Effector memory CD8-positive, alpha-beta T cell (primary cell): ENCODE measurements around the gene LIMCH1.

ENCODE experiments used
- ATAC-seq: fragments of 150-1000 bp; cut with Tn5 transposase; replicated peaks from 2 replicates; pipeline ENCODE4 v1.10.0; 2021; ENCODE audit warnings: mild to moderate bottlenecking, moderate library complexity
- DNase-seq, 3 experiments: peaks; one replicate each; pipeline ENCODE4 v3.0.0; 2021
- H3K27ac Mint-ChIP-seq, 2 donors: one replicate each; pipeline ENCODE4 v1.8.0; 2022; ENCODE audit warnings: mild to moderate bottlenecking in 2 of 2, mixed read lengths in 2 of 2, moderate library complexity in 2 of 2
- H3K27me3 Mint-ChIP-seq, 2 donors: one replicate each; pipeline ENCODE4 v1.8.0; 2022; ENCODE audit warnings: mixed read lengths in 2 of 2
- H3K36me3 Mint-ChIP-seq: one replicate; pipeline ENCODE4 v1.8.0; 2022; ENCODE audit warnings: mild to moderate bottlenecking, moderate library complexity, mixed read lengths; ENCODE audit not compliant: insufficient read depth
- H3K4me1 Mint-ChIP-seq, 2 donors: one replicate each; pipeline ENCODE4 v1.8.0; 2022; ENCODE audit warnings: low read depth in 2 of 2, mixed read lengths in 2 of 2
- H3K4me3 Mint-ChIP-seq, 2 donors: one replicate each; pipeline ENCODE4 v1.8.0; 2022; ENCODE audit warnings: mild to moderate bottlenecking in 2 of 2, mixed read lengths in 2 of 2, moderate library complexity in 2 of 2
- H3K9me3 Mint-ChIP-seq, 2 donors: one replicate each; pipeline ENCODE4 v1.8.0; 2022; ENCODE audit warnings: mixed read lengths in 2 of 2

Gene LIMCH1

GRCh38 chr4:41587286-41587685, 49.3 kb downstream of the LIMCH1 start:
- H3K27ac Mint-ChIP-seq: no peak overlapping the region
- ATAC-seq: no peak
- H3K4me3 Mint-ChIP-seq: no peak overlapping the region
- peaks cover 3% of the 10 kb centered on the region for H3K36me3 Mint-ChIP-seq
- peaks cover 8 to 13% of the 10 kb centered on the region in 2 donors for H3K9me3 Mint-ChIP-seq
- H3K4me1 Mint-ChIP-seq: no peaks in the 10 kb centered on the region
- no peak for DNase-seq
- no peaks in the 10 kb centered on the region for H3K27me3 Mint-ChIP-seq

GRCh38 chr4:41590591-41590990, 52.6 kb downstream of the LIMCH1 start:
- H3K9me3 Mint-ChIP-seq: peaks cover 0 to 4% of the 10 kb centered on the region in 2 donors
- H3K36me3 Mint-ChIP-seq: peaks cover 3% of the 10 kb centered on the region
- ATAC-seq: no peak
- no peak overlapping the region for H3K4me3 Mint-ChIP-seq
- H3K27ac Mint-ChIP-seq: no peak overlapping the region
- H3K4me1 Mint-ChIP-seq: no peaks in the 10 kb centered on the region
- H3K27me3 Mint-ChIP-seq: peaks cover 0 to 6% of the 10 kb centered on the region in 2 donors
- no peak for DNase-seq

- H3K4me3 Mint-ChIP-seq: no peak overlapping the region
- H3K9me3 Mint-ChIP-seq: peaks cover 0 to 3% of the 10 kb centered on the region in 2 donors
- no peaks in the 10 kb centered on the region for H3K4me1 Mint-ChIP-seq
- no peak for ATAC-seq
- no peaks in the 10 kb centered on the region for H3K36me3 Mint-ChIP-seq
- no peak overlapping the region for H3K27ac Mint-ChIP-seq
- H3K27me3 Mint-ChIP-seq: peaks cover 0 to 6% of the 10 kb centered on the region in 2 donors
- DNase-seq: no peak
Observed at GRCh38 chr4:41594432-41594831, 56.5 kb downstream of the LIMCH1 start.

- H3K4me3 Mint-ChIP-seq: no peak overlapping the region
- peaks cover 0 to 6% of the 10 kb centered on the region in 2 donors for H3K27me3 Mint-ChIP-seq
- H3K27ac Mint-ChIP-seq: no peak overlapping the region
- H3K36me3 Mint-ChIP-seq: no peaks in the 10 kb centered on the region
- DNase-seq: no peak
- peaks cover 0 to 3% of the 10 kb centered on the region in 2 donors for H3K9me3 Mint-ChIP-seq
- H3K4me1 Mint-ChIP-seq: no peaks in the 10 kb centered on the region
- ATAC-seq: no peak
Observed at GRCh38 chr4:41597494-41597893, 59.5 kb downstream of the LIMCH1 start.

- Mint-ChIP-seq H3K4me1 (no peaks in the 10 kb centered on the region), H3K27ac (no peak overlapping the region), H3K9me3 (peaks cover 0 to 3% of the 10 kb centered on the region in 2 donors), H3K27me3 (peaks cover 0 to 5% of the 10 kb centered on the region in 2 donors), H3K36me3 (no peaks in the 10 kb centered on the region), H3K4me3 (no peak overlapping the region)
- DNase-seq (no peak), ATAC-seq (no peak)
Observed at GRCh38 chr4:41598580-41598979, 60.6 kb downstream of the LIMCH1 start.

- ATAC-seq (no peak), DNase-seq (no peak)
- no peaks in the 10 kb centered on the region for H3K36me3 Mint-ChIP-seq
- H3K27me3 Mint-ChIP-seq: no peaks in the 10 kb centered on the region
- H3K4me3 Mint-ChIP-seq: no peak overlapping the region
- peaks cover 0 to 3% of the 10 kb centered on the region in 2 donors for H3K9me3 Mint-ChIP-seq
- H3K27ac Mint-ChIP-seq: no peak overlapping the region
- H3K4me1 Mint-ChIP-seq: no peaks in the 10 kb centered on the region
Observed at GRCh38 chr4:41599192-41599786, 61.3 kb downstream of the LIMCH1 start.

- no peak overlapping the region for H3K27ac Mint-ChIP-seq
- no peak for ATAC-seq
- H3K27me3 Mint-ChIP-seq: no peaks in the 10 kb centered on the region
- DNase-seq: no peak
- no peaks in the 10 kb centered on the region for H3K4me1 Mint-ChIP-seq
- no peaks in the 10 kb centered on the region for H3K36me3 Mint-ChIP-seq
- no peak overlapping the region for H3K4me3 Mint-ChIP-seq
- peaks cover 0 to 3% of the 10 kb centered on the region in 2 donors for H3K9me3 Mint-ChIP-seq
Observed at GRCh38 chr4:41600243-41600912, 62.4 kb downstream of the LIMCH1 start.

GRCh38 chr4:41601025-41601424, 63.1 kb downstream of the LIMCH1 start:
- ATAC-seq (no peak), DNase-seq (no peak)
- peak overlapping the region in 1 of 2 donors; percentile 9 for H3K27ac Mint-ChIP-seq
- H3K4me1 Mint-ChIP-seq: no peaks in the 10 kb centered on the region
- peaks cover 0 to 8% of the 10 kb centered on the region in 2 donors for H3K9me3 Mint-ChIP-seq
- no peak overlapping the region for H3K4me3 Mint-ChIP-seq
- H3K36me3 Mint-ChIP-seq: no peaks in the 10 kb centered on the region
- H3K27me3 Mint-ChIP-seq: no peaks in the 10 kb centered on the region

GRCh38 chr4:41602113-41602512, 64.2 kb downstream of the LIMCH1 start:
- Mint-ChIP-seq H3K9me3 (peaks cover 0 to 8% of the 10 kb centered on the region in 2 donors), H3K27me3 (no peaks in the 10 kb centered on the region), H3K4me3 (no peak overlapping the region), H3K27ac (no peak overlapping the region), H3K36me3 (no peaks in the 10 kb centered on the region), H3K4me1 (no peaks in the 10 kb centered on the region)
- ATAC-seq: no peak
- DNase-seq: no peak

- no peak for DNase-seq
- H3K9me3 Mint-ChIP-seq: peaks cover 0 to 8% of the 10 kb centered on the region in 2 donors
- ATAC-seq: no peak
- no peaks in the 10 kb centered on the region for H3K36me3 Mint-ChIP-seq
- H3K27ac Mint-ChIP-seq: no peak overlapping the region
- no peaks in the 10 kb centered on the region for H3K4me1 Mint-ChIP-seq
- H3K4me3 Mint-ChIP-seq: no peak overlapping the region
- H3K27me3 Mint-ChIP-seq: no peaks in the 10 kb centered on the region
Observed at GRCh38 chr4:41602886-41603498, 65.0 kb downstream of the LIMCH1 start.

- Mint-ChIP-seq H3K27me3 (no peaks in the 10 kb centered on the region), H3K36me3 (no peaks in the 10 kb centered on the region), H3K4me1 (no peaks in the 10 kb centered on the region), H3K4me3 (no peak overlapping the region), H3K27ac (no peak overlapping the region), H3K9me3 (peaks cover 0 to 5% of the 10 kb centered on the region in 2 donors)
- ATAC-seq (no peak), DNase-seq (no peak)
Observed at GRCh38 chr4:41609851-41610250, 71.9 kb downstream of the LIMCH1 start.

GRCh38 chr4:41610474-41610873, 72.5 kb downstream of the LIMCH1 start:
- no peaks in the 10 kb centered on the region for H3K4me1 Mint-ChIP-seq
- DNase-seq: no peak
- ATAC-seq: no peak
- no peaks in the 10 kb centered on the region for H3K36me3 Mint-ChIP-seq
- peaks cover 0 to 4% of the 10 kb centered on the region in 2 donors for H3K9me3 Mint-ChIP-seq
- H3K4me3 Mint-ChIP-seq: no peak overlapping the region
- no peaks in the 10 kb centered on the region for H3K27me3 Mint-ChIP-seq
- no peak overlapping the region for H3K27ac Mint-ChIP-seq

GRCh38 chr4:41611124-41611838, 73.3 kb downstream of the LIMCH1 start:
- DNase-seq: no peak
- H3K27me3 Mint-ChIP-seq: no peaks in the 10 kb centered on the region
- H3K4me3 Mint-ChIP-seq: no peak overlapping the region
- ATAC-seq: no peak
- H3K36me3 Mint-ChIP-seq: no peaks in the 10 kb centered on the region
- H3K4me1 Mint-ChIP-seq: no peaks in the 10 kb centered on the region
- no peak overlapping the region for H3K27ac Mint-ChIP-seq
- no peaks in the 10 kb centered on the region for H3K9me3 Mint-ChIP-seq
